Amygdala (tissue), 56 donors: ENCODE measurements around the gene UTS2B.
A peak's percentile ranks its signal among the peaks of the same experiment; 100 is the strongest.

ENCODE experiments used
- DNase-seq, 56 donors: peaks; one replicate each; lab custom pipeline; 2025; lab: John Stamatoyannopoulos, UW

UTS2B gene

DNA sequence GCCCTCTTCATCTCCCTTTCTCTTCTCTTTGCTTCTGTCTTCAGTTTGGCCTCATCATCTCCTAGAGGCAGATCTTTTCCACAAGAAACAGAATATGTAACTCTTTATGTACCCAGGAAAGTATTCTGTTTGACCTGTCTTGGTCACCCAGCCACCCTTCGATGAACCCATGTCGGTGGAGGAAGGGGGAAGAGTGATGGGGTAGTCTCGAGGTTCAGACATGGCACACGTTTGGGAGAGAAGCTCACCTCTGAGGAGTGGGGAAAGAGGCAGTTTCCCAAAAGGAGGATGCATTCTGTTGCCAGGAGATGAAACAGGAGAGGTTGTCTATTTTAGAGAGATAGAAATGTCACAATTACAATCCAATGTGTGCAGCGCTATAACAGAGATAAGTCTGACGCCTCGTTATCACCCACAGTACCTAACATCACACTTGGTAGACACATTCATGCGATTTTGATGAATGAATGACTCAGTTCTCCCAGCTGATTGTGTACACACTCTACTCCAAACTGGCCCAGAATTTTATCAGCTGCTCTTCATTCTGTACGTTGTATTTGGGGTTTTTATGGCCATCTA is 1.9 kb downstream of the UTS2B start:
- peak in 4 of 56 donors; percentile 15 to 29 (median 26) for DNase-seq

- DNase-seq, result no peak
Measured at GRCh38 chr3:191327526-191327925, 2.8 kb downstream of the UTS2B start.

- no peak for DNase-seq
Measured at GRCh38 chr3:191324936-191325335, 5.4 kb downstream of the UTS2B start.

- DNase-seq, result no peak
Measured at GRCh38 chr3:191321019-191321767, 9.1 kb downstream of the UTS2B start.

DNA sequence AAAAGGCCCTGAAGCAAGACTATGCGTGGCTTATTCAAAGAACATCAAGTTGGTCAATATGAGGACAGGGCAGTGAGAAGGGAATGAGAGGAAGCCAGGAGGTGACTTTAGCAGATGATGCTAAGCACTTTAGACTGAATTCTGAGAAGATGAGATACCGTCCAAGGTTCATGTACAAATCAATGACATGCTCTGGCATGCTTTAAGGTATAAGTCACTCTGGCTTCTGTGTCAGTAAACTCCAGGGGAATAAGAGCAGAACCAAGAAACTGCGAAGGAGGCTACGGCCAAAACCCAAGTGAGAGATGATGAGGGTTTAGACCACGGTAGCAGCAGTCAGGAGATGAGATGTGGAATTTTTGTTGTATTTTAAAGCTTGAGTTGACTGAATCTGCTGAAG is 10.0 kb downstream of the UTS2B start:
- DNase-seq, result no peak

DNA sequence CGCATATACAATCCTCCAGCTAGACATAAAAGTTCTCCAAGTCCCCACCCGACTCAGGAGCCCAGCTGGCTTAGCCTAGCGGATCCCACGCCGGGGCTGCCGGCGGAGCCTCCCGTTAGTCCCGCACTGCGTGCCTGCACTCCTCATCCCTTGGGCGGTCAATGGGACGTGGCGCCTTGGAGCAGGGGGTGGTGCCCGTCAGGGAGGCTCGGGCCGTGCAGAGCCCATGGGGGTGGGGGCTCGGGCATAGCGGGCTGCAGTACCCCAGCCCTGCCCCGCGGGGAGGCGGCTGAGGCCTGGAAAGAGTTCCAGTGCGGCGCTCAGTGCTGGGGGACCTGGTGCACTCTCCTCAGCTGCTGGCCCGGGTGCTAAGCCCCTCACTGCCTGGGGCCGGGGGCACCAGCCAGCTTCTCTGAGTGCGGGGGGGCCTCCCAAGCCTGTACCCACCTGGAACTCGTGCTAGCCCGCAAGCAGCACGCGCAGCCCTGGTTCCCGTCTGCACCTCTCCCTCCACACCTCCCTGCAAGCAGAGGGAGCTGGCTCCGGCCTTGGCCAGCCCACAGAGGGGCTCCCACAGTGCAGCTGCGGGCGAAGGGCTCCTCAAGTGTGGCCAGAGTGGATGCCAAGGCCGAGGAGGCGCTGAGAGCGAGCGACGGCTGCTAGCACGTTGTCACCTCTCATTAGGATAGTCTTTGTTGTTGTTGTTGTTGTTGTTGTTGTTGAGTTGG is 13.3 kb downstream of the UTS2B start:
- DNase-seq, result no peak

DNA sequence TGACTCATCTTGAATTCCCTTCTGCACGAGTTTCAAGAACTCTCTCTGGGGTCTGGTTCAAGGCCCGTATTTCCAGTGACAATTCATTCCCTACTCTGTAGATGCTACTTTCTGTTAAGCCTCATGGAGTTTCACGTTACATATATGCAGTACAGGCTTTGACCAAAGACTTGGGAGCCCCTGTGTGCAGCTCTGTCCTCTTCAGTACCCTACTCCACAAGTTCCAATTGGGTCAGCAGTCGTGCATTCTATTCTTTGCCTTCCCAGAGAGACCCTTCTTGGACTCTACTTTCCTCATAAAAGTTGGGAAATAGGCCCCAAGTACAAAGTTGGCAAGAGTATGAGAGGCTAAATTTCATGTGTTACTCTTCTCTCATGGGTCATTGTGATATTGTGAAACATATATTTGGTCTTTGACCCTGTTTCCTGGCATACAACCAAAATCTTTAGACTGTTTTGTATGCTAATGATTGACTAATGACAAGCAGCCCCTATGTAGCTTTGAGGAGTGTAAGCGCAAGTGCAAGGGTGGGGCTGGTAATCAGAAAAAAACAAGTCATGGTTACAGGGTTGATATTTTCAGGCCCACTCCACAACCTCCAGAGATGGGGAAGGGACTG is 16.1 kb downstream of the UTS2B start:
- DNase-seq, result no peak

GRCh38 chr3:191313296-191313695 is 17.0 kb downstream of the UTS2B start:
- DNase-seq, result no peak

DNA sequence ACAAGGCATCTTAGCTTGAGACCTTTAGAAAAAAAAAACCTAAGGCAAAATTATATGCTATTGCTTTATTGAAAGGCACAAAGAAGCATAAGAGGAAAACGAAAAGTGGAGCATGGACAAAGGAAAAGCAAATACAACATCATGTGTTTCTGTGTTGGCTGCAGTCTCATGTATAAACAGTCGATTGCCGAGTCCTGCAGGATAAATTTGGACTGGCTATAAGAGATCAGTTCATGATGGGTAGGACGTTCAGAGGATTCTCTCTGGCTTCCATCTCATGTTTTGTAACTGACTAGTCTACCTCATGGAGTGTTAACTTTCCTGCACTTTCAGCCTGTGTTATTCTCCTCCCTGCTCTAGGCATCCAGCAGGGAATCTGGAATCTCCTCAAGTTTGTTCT is 23.0 kb downstream of the UTS2B start:
- DNase-seq, result no peak

- DNase-seq, result no peak
Measured at GRCh38 chr3:191306428-191306827, 23.9 kb downstream of the UTS2B start.

GRCh38 chr3:191303596-191303995 is 26.7 kb downstream of the UTS2B start:
- peak in 2 of 56 donors; percentile 4 to 23 for DNase-seq

DNA sequence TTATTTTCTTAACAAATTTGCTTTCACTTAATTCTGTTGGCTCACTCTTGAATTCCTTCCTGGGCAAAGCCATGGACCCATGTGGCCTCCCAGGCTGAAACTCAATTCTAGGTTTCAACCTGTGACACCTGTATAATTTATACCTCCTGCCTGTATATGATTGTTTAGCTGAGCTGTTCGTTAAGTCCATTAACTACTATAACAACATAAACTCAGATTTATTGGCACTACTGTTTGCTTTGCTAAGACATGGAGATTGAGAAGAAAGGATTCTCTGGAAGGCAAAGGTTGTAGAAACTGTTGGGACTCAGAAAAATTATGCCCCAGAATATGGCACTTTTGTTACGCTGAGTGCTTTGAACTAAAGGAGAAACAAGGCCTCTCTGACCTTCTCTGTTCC is 27.9 kb downstream of the UTS2B start:
- no peak for DNase-seq

DNA sequence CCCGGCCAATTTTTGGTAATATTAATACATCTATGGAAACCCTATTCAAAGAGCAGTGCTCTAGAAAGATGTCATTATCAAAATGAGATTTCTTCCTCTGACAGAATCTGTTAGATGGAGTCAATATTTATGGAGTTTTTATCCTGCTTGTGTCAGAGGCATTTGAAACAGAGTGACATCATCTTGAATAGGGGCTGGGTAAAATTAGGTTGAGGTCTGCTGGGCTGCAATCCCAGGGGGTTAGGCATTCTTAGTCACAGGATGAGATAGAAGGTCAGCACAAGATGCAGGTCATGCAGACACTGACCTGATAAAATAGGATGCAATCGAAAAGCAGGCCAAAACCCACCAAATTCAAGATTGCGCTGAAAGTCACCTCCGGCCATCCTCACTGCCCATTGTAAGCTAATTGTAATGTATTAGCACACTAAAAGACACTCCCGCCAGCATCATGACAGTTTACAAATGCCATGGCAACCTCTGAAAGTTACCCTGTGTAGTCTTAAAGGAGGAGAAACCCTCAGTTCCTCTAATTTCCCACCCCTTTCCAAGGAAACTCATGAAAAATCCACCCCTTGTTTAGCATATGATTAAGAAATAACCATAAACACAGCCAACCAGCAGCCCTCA is 28.4 kb downstream of the UTS2B start:
- no peak for DNase-seq

DNA sequence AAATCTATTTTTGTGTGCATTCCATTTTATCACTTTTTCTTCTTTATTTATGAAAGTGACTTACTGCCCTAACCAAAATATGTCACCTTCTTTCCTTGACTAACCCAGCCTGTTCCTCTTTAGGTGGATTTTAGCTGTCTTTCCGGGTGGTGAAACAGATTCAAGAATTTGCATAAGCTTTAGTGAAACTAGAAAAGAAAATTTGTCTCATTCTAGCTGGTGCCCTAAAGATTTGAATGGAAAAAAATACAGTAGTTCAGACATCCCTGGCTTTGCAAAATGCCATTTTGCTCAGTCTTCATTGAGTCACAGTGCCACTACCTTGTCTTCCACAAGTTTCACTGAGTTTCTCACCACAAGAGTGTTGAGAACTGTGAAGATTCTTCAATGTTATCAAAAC is 29.3 kb downstream of the UTS2B start:
- DNase-seq, result no peak

DNA sequence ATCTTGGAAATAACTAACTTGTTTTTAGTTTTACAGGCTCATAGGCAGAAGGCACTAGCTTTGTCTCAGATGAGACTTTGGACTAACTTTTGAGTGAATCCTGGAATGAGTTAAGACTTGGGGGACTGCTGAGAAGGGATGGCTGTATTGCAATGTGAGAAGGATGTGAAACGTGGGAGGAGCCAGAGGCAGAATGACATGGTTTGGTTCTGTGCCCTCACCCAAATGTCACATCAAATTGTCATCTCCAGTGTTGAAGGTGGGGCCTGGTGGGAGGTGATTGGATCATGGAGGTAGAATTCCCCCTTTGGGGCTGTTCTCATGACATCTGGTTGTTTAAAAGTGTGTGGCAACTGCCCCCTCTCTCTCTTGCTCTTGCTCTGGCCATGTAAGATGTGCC is 29.9 kb downstream of the UTS2B start:
- no peak for DNase-seq

DNA sequence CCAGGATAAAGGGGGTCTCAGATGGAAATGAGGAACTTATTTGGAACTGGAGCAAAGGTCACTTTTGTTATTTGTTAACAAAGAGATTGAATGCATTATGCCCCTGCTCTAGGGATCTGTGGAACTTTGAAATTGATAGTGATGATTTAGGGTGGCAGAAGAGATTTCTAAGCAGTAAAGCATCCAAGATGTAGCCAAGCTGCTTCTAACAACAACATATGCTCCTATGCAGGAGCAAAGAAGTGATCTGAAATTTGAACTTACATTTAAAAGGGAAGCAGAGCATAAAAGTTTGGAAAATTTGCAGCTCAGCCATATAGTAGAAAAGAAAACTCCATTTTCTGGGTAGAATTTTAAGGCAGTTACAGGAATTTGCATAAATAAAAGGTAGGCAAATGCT is 31.5 kb downstream of the UTS2B start:
- DNase-seq, result no peak

DNA sequence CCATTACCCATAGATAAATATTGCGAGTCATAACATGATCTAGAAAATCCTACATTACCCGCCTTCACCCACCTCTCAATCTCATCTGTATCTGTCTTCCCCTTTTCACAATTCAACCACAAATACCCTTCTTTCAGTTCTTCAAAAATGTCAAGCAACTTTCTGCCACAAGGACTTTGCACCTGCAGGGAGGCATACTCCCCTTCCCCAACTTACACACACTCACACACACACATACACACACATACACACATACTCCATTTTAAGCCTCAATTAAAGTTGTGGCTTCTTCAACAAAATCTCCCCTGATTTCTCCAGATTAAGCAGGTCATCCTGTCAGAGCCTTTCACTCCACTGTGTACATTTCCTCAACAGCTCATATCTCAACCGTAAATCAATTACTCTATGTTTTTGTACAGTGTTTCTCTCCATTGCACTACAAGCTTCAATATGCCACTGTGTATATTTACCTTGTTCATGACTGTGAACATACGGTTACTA is 34.2 kb downstream of the UTS2B start:
- DNase-seq, result no peak

GRCh38 chr3:191294291-191294690 is 36.0 kb downstream of the UTS2B start:
- no peak for DNase-seq

DNA sequence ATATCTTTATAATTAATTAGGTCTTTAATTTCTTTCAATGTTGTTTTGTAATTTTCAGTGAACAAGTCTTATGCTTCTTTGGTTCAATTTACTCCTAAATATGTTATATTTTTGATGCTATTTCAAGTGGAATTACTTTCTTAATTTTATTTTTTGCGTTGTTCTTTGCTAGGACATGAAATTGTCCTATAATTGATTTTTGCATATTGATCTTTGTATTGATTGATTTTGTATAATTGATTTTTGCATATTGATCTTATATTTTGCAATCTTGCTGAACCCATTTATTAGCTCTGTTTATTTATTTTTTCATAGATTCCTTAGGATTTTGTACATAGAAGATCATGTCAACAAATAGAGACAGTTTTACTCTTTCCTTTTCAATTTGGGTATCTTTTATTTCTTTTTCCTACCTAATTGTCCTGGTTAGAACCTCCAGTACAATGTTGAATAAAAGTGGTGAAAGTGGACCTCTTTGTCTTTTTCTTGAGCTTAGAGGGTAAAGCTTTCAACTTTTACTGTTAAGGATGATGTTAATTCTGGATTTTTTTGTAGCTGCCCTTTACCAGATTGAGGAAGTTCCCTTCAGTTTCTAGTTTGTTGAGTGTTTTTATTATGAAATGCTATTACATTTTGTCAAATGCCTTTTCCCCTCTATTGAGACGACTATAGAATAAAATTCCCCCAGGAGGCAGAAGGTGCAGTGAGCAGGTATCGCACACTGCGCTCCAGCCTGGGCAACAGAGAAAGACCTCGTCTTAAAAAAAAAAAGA is 37.9 kb downstream of the UTS2B start:
- DNase-seq, result no peak
